Body of pancreas (tissue), 4 donors: Measurements from ENCODE around the gene NAA20. TPM values are rescaled to one million over a fixed set of nuclear protein-coding genes. Genes with fewer than 3 reads are reported as not detected.

Experiments
- ATAC-seq: fragments of 150-250 bp; one replicate; pipeline ENCODE4 v1.9.1; 2016
- DNase-seq, 4 donors: peaks; one replicate each; pipeline ENCODE4 v3.0.0-alpha.2; 2019
- H3K27ac ChIP-seq, 4 donors: fragments of 200-600 bp; sonication (generic); 1 replicate in 3 of 4; 2 replicates in 1 of 4; pipeline versions ENCODE4 v1.5.1 to v1.6.1; 2016 to 2019; ENCODE audit warnings: mild to moderate bottlenecking in 1 of 4, mixed read lengths in 1 of 4, moderate library complexity in 1 of 4
- H3K27me3 ChIP-seq, 2 donors: fragments of 200-600 bp; sonication (generic); one replicate each; pipeline ENCODE4 v1.6.0; 2016; ENCODE audit warnings: mild to moderate bottlenecking in 1 of 2
- H3K36me3 ChIP-seq, 2 donors: fragments of 200-600 bp; sonication (generic); replicated peaks in 1 of 2; 2 replicates each; pipeline ENCODE4 v1.5.1; 2016; ENCODE audit warnings: low read depth in 2 of 2; ENCODE audit not compliant: insufficient read depth in 1 of 2
- H3K4me1 ChIP-seq: fragments of 200-600 bp; sonication (generic); one replicate; pipeline ENCODE4 v1.6.0; 2016
- H3K4me3 ChIP-seq, 2 donors: fragments of 200-600 bp; sonication (generic); 1 replicate in 1 of 2; 2 replicates in 1 of 2; pipeline ENCODE4 v1.5.1; 2016 to 2019
- H3K9me3 ChIP-seq, 3 donors: fragments of 200-600 bp; sonication (generic); 1 replicate in 2 of 3; 2 replicates in 1 of 3; pipeline ENCODE4 v1.5.1; 2016
- POLR2A ChIP-seq, 3 donors: fragments of 450-650 bp; IDR thresholded peaks; one replicate each; pipeline ENCODE4 v1.6.1; 2016; ENCODE audit warnings: antibody characterized with exemption in 3 of 3, mild to moderate bottlenecking in 2 of 3
- WGBS, 2 donors: methylation state at CpG; one replicate each; pipeline ENCODE4 v1.1.5; 2017; 5-methylcytosine and 5-hydroxymethylcytosine counted together
- intact Hi-C: fragments of 100-400 bp; cut with DNase I; formaldehyde crosslinking; loops from one replicate; pipeline ENCODE4 v1.15.1; 2023
- total RNA-seq, 2 donors: library from RNA; depleted of rRNA; stranded (reverse); fragments of >200 nt; gene quantifications; one replicate each; pipeline ENCODE4 v1.1.0, GENCODE V29; 2016
- TF ChIP-seq, protein P1 (sequence below), 7 experiments: fragments of 450-650 bp in 4 of 7; fragments of 200-600 bp in 3 of 7; sonication (generic) in 3 of 7; IDR thresholded peaks; one replicate each; pipeline ENCODE4 v1.5.1; 2016 to 2019; ENCODE audit warnings: antibody characterized with exemption in 7 of 7

Gene NAA20
- total RNA-seq, 2 donors from 2014 or later: 19.2 to 23.4 TPM

DNA sequence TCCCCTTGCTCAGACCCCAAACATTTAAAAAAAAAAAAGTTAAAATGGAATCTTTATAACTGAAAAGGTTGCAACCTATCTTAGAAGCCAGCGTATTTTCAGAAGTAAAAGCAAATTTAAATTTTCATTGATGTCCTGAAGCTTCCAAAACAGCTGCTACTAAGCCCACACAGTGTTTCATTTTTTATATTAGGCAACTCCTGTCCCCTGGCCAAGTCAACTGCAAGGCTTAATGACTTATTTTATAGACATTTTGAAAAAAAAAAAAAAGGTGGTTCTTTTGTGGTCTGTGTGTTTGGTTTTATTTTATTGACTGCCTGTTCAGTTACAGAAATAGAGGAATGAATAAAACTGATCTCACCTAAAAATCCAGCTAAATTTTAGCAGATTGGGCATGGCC, 48.2 kb downstream of the NAA20 start:
- intact Hi-C loops: no loop called here
- H3K27ac ChIP-seq: no peak overlapping the region
- no peaks in the 10 kb centered on the region for H3K27me3 ChIP-seq
- DNase-seq (no peak), ATAC-seq (no peak)
- no peaks in the 10 kb centered on the region for H3K4me1 ChIP-seq
- 70 to 90% methylated on average over 1 of the region's 1 CpG for WGBS, 2 donors
- no peak overlapping the region for H3K4me3 ChIP-seq
- H3K36me3 ChIP-seq: no peaks in the 10 kb centered on the region
- H3K9me3 ChIP-seq: no peaks in the 10 kb centered on the region
- TF ChIP-seq POLR2A (IDR thresholded peaks at IDR 0.05): no peak
- TF ChIP-seq, protein P1, sequence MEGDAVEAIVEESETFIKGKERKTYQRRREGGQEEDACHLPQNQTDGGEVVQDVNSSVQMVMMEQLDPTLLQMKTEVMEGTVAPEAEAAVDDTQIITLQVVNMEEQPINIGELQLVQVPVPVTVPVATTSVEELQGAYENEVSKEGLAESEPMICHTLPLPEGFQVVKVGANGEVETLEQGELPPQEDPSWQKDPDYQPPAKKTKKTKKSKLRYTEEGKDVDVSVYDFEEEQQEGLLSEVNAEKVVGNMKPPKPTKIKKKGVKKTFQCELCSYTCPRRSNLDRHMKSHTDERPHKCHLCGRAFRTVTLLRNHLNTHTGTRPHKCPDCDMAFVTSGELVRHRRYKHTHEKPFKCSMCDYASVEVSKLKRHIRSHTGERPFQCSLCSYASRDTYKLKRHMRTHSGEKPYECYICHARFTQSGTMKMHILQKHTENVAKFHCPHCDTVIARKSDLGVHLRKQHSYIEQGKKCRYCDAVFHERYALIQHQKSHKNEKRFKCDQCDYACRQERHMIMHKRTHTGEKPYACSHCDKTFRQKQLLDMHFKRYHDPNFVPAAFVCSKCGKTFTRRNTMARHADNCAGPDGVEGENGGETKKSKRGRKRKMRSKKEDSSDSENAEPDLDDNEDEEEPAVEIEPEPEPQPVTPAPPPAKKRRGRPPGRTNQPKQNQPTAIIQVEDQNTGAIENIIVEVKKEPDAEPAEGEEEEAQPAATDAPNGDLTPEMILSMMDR (IDR thresholded peaks at IDR 0.05): no peak

DNA sequence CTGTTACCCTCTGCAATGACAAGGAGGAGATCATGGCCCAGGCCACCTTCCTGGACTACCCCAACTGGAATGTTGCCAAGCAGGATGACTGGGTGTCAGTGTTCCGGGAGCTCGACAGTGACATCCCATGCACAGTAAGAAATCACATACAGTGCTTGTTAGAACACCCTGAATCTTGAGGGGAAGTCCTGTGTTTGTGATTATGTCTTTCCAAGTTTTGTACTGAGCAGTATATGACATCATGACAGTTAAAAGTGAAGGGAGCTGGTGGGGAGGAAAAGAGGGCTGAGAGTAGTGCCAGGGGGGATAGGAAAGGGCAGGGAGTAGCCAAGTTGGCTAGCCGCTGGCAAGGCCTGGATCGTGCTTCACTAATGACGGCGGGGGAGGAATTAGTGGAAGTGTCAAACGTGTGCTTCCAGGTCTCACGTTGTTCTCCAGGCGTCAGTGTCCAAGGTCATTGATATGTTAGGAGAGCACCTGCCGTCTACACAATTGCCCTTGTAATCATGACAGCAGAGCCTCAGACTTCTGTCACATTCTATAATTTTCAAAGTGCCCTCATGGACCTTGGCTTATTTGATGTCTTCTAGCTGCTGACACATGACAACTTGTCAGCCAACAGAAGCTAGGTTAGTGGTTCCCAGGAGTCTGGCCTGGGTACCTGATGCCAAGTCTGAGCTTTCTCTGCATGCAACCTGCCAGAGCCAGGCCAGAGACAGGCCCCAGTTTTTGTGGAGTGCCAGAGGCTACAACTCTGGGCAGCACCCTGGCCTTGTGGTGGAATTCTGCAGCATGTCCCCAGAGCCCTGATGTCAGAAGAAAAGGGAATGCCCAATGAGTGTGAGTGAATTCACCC, 53.9 kb downstream of the NAA20 start:
- no peaks in the 10 kb centered on the region for H3K36me3 ChIP-seq
- ATAC-seq (no peak), DNase-seq (no peak)
- TF ChIP-seq POLR2A (IDR thresholded peaks at IDR 0.05): no peak
- TF ChIP-seq, protein P1 (IDR thresholded peaks at IDR 0.05): no peak
- H3K9me3 ChIP-seq: no peaks in the 10 kb centered on the region
- intact Hi-C loops: no loop called here
- H3K27ac ChIP-seq: no peak overlapping the region
- no peaks in the 10 kb centered on the region for H3K4me1 ChIP-seq
- no peaks in the 10 kb centered on the region for H3K27me3 ChIP-seq
- WGBS, 2 donors: 36 to 44% methylated on average over 10 of the region's 10 CpGs
- H3K4me3 ChIP-seq: no peak overlapping the region

DNA sequence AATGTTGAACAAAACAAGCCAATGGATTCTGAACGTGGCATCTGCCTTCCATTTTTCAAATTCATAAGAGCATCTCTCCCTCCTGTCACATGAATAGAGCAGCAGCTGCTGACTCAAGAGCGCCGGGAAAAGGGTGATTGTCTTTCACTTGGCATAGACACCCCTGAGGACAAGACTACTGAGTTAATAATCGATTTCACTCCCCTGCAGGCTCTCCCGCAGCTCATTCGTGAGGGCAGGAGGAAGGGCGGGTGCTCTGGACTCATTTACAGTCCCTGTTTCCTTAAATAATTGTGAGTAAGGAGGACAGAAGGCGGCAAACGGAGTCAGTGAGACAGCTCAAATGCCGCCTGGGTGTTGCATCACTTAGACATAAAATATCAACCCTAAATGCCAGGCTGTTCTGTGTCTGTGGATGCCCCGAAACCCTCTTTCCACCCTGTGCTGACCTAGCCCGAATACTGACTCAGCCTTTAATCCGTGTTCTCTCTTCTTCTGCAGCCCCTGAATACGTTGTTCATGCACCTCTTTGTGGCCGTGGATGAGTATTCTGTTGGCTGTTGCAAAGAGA, 56.7 kb downstream of the NAA20 start:
- ATAC-seq (no peak), DNase-seq (no peak)
- H3K4me3 ChIP-seq: no peak overlapping the region
- WGBS, 2 donors: 49 to 66% methylated on average over 15 of the region's 15 CpGs
- no peak overlapping the region for H3K27ac ChIP-seq
- H3K4me1 ChIP-seq: no peaks in the 10 kb centered on the region
- no peaks in the 10 kb centered on the region for H3K36me3 ChIP-seq
- no peaks in the 10 kb centered on the region for H3K9me3 ChIP-seq
- TF ChIP-seq, protein P1 (IDR thresholded peaks at IDR 0.05): no peak
- no peak for TF ChIP-seq POLR2A (IDR thresholded peaks at IDR 0.05)
- no peaks in the 10 kb centered on the region for H3K27me3 ChIP-seq
- intact Hi-C loops: no loop called here

DNA sequence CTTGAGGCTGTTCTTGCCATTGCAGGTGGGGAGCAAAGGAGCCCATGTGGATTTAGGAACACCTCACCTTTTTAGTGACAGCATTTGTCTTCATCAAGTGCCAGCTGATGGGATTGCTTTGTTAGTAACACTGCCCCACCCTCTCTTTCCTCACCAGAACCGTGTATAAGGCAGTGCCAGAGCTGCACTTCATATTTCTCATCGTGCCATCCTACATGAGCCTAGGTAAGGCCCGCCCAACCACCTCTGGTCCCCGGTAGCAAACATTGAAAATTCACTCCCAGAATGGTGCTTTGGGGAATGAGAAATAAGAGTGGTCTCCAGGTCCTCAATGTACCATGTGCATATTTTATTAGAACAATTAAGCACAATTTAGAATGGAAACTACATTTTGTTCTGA, 57.9 kb downstream of the NAA20 start:
- intact Hi-C loops: no loop called here
- H3K9me3 ChIP-seq: no peaks in the 10 kb centered on the region
- no peak overlapping the region for H3K27ac ChIP-seq
- DNase-seq (no peak), ATAC-seq (no peak)
- H3K4me1 ChIP-seq: no peaks in the 10 kb centered on the region
- no peak for TF ChIP-seq POLR2A (IDR thresholded peaks at IDR 0.05)
- H3K27me3 ChIP-seq: no peaks in the 10 kb centered on the region
- WGBS, 2 donors: 72 to 77% methylated on average over 4 of the region's 4 CpGs
- H3K36me3 ChIP-seq: no peaks in the 10 kb centered on the region
- no peak overlapping the region for H3K4me3 ChIP-seq

DNA sequence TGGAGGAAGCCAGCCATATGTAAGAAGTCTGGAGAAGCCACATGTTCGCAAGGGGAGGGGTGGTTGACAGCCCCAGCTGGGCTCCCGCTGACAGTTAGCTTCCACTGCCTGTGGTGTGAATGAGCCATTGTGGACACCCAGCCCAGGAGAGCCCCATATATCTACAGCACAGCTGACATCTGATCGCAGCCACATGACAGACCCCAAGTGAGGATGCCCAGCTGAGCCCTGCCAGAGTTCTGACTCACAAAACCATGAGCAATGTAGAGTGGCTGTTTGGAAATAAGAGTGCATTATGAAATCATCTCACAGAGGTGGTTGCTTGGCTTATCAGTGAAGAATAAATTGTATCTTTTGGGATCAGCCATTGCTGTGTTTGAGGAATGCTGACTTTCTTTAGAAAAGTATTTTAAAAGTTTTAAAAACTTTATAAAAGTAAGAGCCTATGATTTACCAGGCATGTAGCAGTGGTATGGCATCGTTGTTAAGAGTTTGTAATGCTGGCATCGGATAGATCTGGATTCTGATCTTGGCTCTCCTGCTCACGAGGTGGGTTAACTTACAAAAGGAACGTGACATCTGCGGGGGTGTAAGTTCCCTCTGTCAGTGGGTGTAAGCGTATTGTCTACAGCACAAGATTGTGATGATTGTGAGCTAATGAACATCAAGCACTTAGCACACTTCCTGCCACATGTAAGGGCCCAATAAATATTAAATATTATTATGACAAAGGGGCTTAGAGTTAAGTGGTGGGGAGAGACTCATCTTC, 59.3 kb downstream of the NAA20 start:
- no peak for ATAC-seq
- WGBS, 2 donors: 69 to 73% methylated on average over 9 of the region's 9 CpGs

More for the DNA sequence above, 59.3 kb downstream of the NAA20 start:
- DNase-seq: no peak
- Histone ChIP-seq H3K27me3 (no peaks in the 10 kb centered on the region), H3K4me3 (no peak overlapping the region), H3K4me1 (no peaks in the 10 kb centered on the region), H3K36me3 (no peaks in the 10 kb centered on the region), H3K9me3 (no peaks in the 10 kb centered on the region), H3K27ac (no peak overlapping the region)
- intact Hi-C loops: no loop called here
- no peak for TF ChIP-seq POLR2A (IDR thresholded peaks at IDR 0.05)
- TF ChIP-seq, protein P1 (IDR thresholded peaks at IDR 0.05): no peak
